HepG2 (cell line): ENCODE results near the gene DNAJA2. TPM values are rescaled to one million over a fixed set of nuclear protein-coding genes. Genes with fewer than 3 reads are reported as not detected.
A peak's percentile ranks its signal among the peaks of the same experiment; 100 is the strongest.

Experiments
- ATAC-seq: fragments of 200-7000 bp; cut with Tn5 transposase; 3 replicates; pipeline ENCODE4 v1.9.1; 2020; ENCODE audit warnings: mild to moderate bottlenecking, moderate library complexity
- BruUV-seq: library from RNA; stranded (reverse); fragments of 400-500 nt; replicated peaks from 2 replicates; lab custom pipeline; 2021; lab: Mats Ljungman, UMichigan
- CTCF ChIA-PET: fragments of 300-600 bp; formaldehyde crosslinking; extraction: SDS; loops from one replicate; lab custom pipeline; 2021; ENCODE audit warnings: low total read pairs, inconsistent platforms, low intra/inter-chr PET ratio; lab: Yijun Ruan, JAX
- POLR2A ChIA-PET: fragments of 350-600 bp; sonication (Branson Sonifier 250); formaldehyde crosslinking; loops from one replicate; lab custom pipeline; 2020; ENCODE audit warnings: antibody characterized with exemption, inconsistent platforms; lab: Yijun Ruan, JAX
- DNase-seq: peaks from one replicate; pipeline ENCODE4 v3.0.0-alpha.2; 2015; ENCODE audit warnings: low spot score
- FAIRE-seq: peaks from 3 replicates; lab custom pipeline; 2011; peaks lifted over from hg19 to GRCh38; lab: Jason Lieb, UNC
- H2AFZ ChIP-seq: one replicate; pipeline ENCODE4 v1.6.1; 2011; ENCODE audit warnings: low read length, inconsistent platforms
- H3K27ac ChIP-seq: fragments of 300-600 bp; 3 replicates; pipeline ENCODE4 v1.8.0; 2011; ENCODE audit warnings: mixed run types, mild to moderate bottlenecking, mixed read lengths, low read length, inconsistent platforms; ENCODE audit not compliant: insufficient read depth; ENCODE audit errors: extremely low read length
- H3K27me3 ChIP-seq, 2 experiments: fragments of 200-600 bp in 1 of 2; 2 replicates in 1 of 2; 3 replicates in 1 of 2; pipeline versions ENCODE4 v1.6.0 to v1.8.0; 2011; ENCODE audit warnings: low read length in 2 of 2, mild to moderate bottlenecking in 2 of 2, moderate library complexity in 2 of 2, inconsistent platforms in 1 of 2; ENCODE audit not compliant: insufficient read depth in 2 of 2, control insufficient read depth in 1 of 2
- H3K36me3 ChIP-seq, 2 experiments: fragments of 200-600 bp in 1 of 2; replicated peaks in 1 of 2; 2 replicates in 1 of 2; 3 replicates in 1 of 2; pipeline versions ENCODE4 v1.5.1 to v1.8.0; 2011; ENCODE audit warnings: low read length in 2 of 2, inconsistent platforms in 1 of 2; ENCODE audit not compliant: insufficient read depth in 2 of 2, control insufficient read depth in 1 of 2
- H3K4me1 ChIP-seq: 2 replicates; pipeline ENCODE4 v1.5.1; 2012; ENCODE audit warnings: low read length, inconsistent platforms; ENCODE audit not compliant: insufficient read depth
- H3K4me2 ChIP-seq: 2 replicates; pipeline ENCODE4 v1.6.0; 2011; ENCODE audit warnings: low read depth, low read length, inconsistent platforms
- H3K4me3 ChIP-seq, 3 experiments: fragments of 200-600 bp in 1 of 3; sonication (generic), shearing (Covaris generic) in 1 of 3; replicated peaks in 1 of 3; 2 replicates each; pipeline ENCODE4 v1.5.1; 2011 to 2016; ENCODE audit warnings: low read length in 3 of 3, inconsistent platforms in 2 of 3, low read depth in 2 of 3, mild to moderate bottlenecking in 2 of 3, control low read depth in 1 of 3, mixed read lengths in 1 of 3; ENCODE audit not compliant: insufficient read depth in 1 of 3
- H3K79me2 ChIP-seq: one replicate; pipeline ENCODE4 v1.6.1; 2011; ENCODE audit warnings: low read length, inconsistent platforms; ENCODE audit not compliant: insufficient read depth
- H3K9ac ChIP-seq: 2 replicates; pipeline ENCODE4 v1.6.0; 2011; ENCODE audit warnings: mild to moderate bottlenecking, low read depth, low read length, inconsistent platforms; ENCODE audit not compliant: insufficient read depth
- H3K9me3 ChIP-seq: 2 replicates; pipeline ENCODE4 v1.5.1; 2012; ENCODE audit warnings: mild to moderate bottlenecking, low read length
- H4K20me1 ChIP-seq: 2 replicates; pipeline ENCODE4 v1.6.0; 2011; ENCODE audit warnings: inconsistent platforms, mild to moderate bottlenecking, low read length, moderate library complexity; ENCODE audit not compliant: insufficient read depth
- FOXO4 ChIP-seq: sonication (generic); formaldehyde crosslinking; conservative IDR thresholded peaks from 2 replicates; pipeline ENCODE4 v1.8.1; 2023; ENCODE audit warnings: missing genetic modification reagents
- MAFF ChIP-seq: IDR thresholded peaks from 2 replicates; pipeline ENCODE4 v1.6.1; 2011; ENCODE audit warnings: low read depth, low read length, improper control_type of control experiment
- MAFK ChIP-seq, 2 experiments: IDR thresholded peaks in 1 of 2; conservative IDR thresholded peaks in 1 of 2; 2 replicates each; pipeline ENCODE4 v1.6.1; 2011; ENCODE audit warnings: improper control_type of control experiment in 2 of 2, low read length in 2 of 2
- NFE2L2 ChIP-seq: fragments of 150-350 bp; IDR thresholded peaks from 2 replicates; pipeline ENCODE4 v1.6.1; 2014; ENCODE audit warnings: low read length
- RBFOX2 ChIP-seq: fragments of 200-400 bp; formaldehyde crosslinking; IDR thresholded peaks from 2 replicates; pipeline ENCODE4 v1.6.1; 2017; ENCODE audit warnings: low read depth, mild to moderate bottlenecking, low read length
- ZNF253 ChIP-seq: sonication (generic); formaldehyde crosslinking; IDR thresholded peaks from 2 replicates; pipeline ENCODE4 v1.8.0; 2022; ENCODE audit warnings: mild to moderate bottlenecking, missing genetic modification reagents, borderline replicate concordance
- ZNF747 ChIP-seq: sonication (generic); formaldehyde crosslinking; IDR thresholded peaks from 2 replicates; pipeline ENCODE4 v1.8.1; 2023; ENCODE audit warnings: missing genetic modification reagents, mild to moderate bottlenecking, borderline replicate concordance
- WGBS: methylation state at CpG from one replicate; pipeline ENCODE4 v1.1.6; 2017; ENCODE audit warnings: low lambda C conversion rate; 5-methylcytosine and 5-hydroxymethylcytosine counted together
- in situ Hi-C: cut with HindIII; loops from 2 replicates; pipeline ENCODE4 v1.10.0; 2017; ENCODE audit warnings: low pct_unique_long_range_greater_than_20kb; ENCODE audit not compliant: extremely low pct_ligation_motif_present
- intact Hi-C: fragments of 100-400 bp; cut with micrococcal nuclease; formaldehyde crosslinking; loops from one replicate; pipeline ENCODE4 v1.10.0; 2022; ENCODE audit not compliant: unreplicated experiment
- polyA plus RNA-seq, 8 experiments: library from polyadenylated mRNA; depleted of rRNA in 3 of 8; stranded (reverse) in 7 of 8; unstranded in 1 of 8; fragments of >200 nt; fragmentation: Illumina TruSeq in 4 of 8; extraction: Trizol in 4 of 8; gene quantifications; 2 replicates each; pipeline versions ENCODE4 v1.2.1 to v1.2.3, GENCODE V29; 2011 to 2016; ENCODE audit warnings: low read depth in 4 of 8, missing spikeins in 1 of 8, mixed read lengths in 1 of 8; ENCODE audit not compliant: insufficient read depth in 1 of 8
- total RNA-seq, 5 experiments: library from RNA; depleted of rRNA; stranded (reverse); fragments of >200 nt; fragmentation: Illumina TruSeq; extraction: Trizol; gene quantifications; 2 replicates each; pipeline ENCODE4 v1.2.3, GENCODE V29; 2016; ENCODE audit warnings: low read depth in 1 of 5

DNAJA2 gene
- total and polyA plus RNA-seq, 2 of the 13 experiments (the other 11 are each of a cell fraction or from before 2014, with no cell fraction given) = 25.4 to 176 TPM

- Histone ChIP-seq H2AFZ (no peak overlapping the region), H4K20me1 (peaks cover 10% of the 10 kb centered on the region; the same call in 1 of the 2 replicates), H3K9me3 (no peaks in the 10 kb centered on the region), H3K4me1 (peaks cover 12% of the 10 kb centered on the region), H3K4me2 (no peak overlapping the region), H3K4me3 (no peak overlapping the region), H3K9ac (no peak overlapping the region), H3K79me2 (peaks cover 20% of the 10 kb centered on the region), H3K36me3 (peaks cover 49 to 94% of the 10 kb centered on the region in 2 experiments), H3K27me3 (no peaks in the 10 kb centered on the region), H3K27ac (no peak overlapping the region)
- TSS peak; percentile 8 for BruUV-seq
- FAIRE-seq (no peak), ATAC-seq (no peak), DNase-seq (no peak)
- CTCF ChIA-PET = no interaction called here
- TF ChIP-seq ZNF253 (CRISPR knock-in tag) (no peak), MAFK (conservative IDR thresholded peaks at IDR 0.05 in 1 of 2, IDR thresholded peaks at IDR 0.05 in 1 of 2; ENCODE audit: low read length in 2 of 2) (peak; percentile 74 to 82), NFE2L2 (peak; percentile 78), MAFF (peak; percentile 81)
- 97% methylated on average over 3 of the region's 3 CpGs for WGBS
- POLR2A ChIA-PET = interaction anchor here (0.7 to 2.4 kb wide), 4 partner anchors 9 to 79 kb away, joined by 3 to 11 read pairs (median 6); partner anchors contain the start of gene DNAJA2
- in situ Hi-C loops = no loop called here
- intact Hi-C loops = no loop called here
Observed at GRCh38 chr16:46962629-46963028, 10.8 kb downstream of the DNAJA2 start.

- FAIRE-seq (no peak), DNase-seq (no peak), ATAC-seq (no peak)
- Histone ChIP-seq H3K4me2 (no peak overlapping the region), H3K4me1 (peaks cover 12% of the 10 kb centered on the region), H3K9me3 (no peaks in the 10 kb centered on the region), H3K36me3 (peaks cover 46 to 93% of the 10 kb centered on the region in 2 experiments), H3K27me3 (no peaks in the 10 kb centered on the region), H4K20me1 (peaks cover 10% of the 10 kb centered on the region; the same call in 1 of the 2 replicates), H3K79me2 (peaks cover 18% of the 10 kb centered on the region), H3K9ac (no peak overlapping the region), H2AFZ (no peak overlapping the region), H3K4me3 (no peak overlapping the region), H3K27ac (no peak overlapping the region)
- no TSS peak for BruUV-seq
- intact Hi-C loops (no loop called here), in situ Hi-C loops (no loop called here)
- TF ChIP-seq ZNF747 (CRISPR knock-in tag) (no peak), FOXO4 (0 out of 2 replicates have a peak, but pooled peaks have one; percentile 24), RBFOX2 (peak; percentile 44)
- POLR2A ChIA-PET = interaction anchor here (0.7 to 2.4 kb wide), 4 partner anchors 8 to 78 kb away, joined by 3 to 11 read pairs (median 6); partner anchors contain the start of gene DNAJA2
- CTCF ChIA-PET = no interaction called here
- 97% methylated on average over 9 of the region's 9 CpGs for WGBS
Observed at GRCh38 chr16:46961373-46962353, 11.8 kb downstream of the DNAJA2 start.
